HEK293 (cell line): Measurements from ENCODE around the gene NISCH.

Experiments used
- CTCF ChIA-PET: fragments of 350-600 bp; formaldehyde crosslinking; extraction: SDS; loops from one replicate; lab custom pipeline; 2021; ENCODE audit warnings: antibody characterized with exemption; lab: Yijun Ruan, JAX
- POLR2A ChIA-PET: fragments of 300-600 bp; formaldehyde crosslinking; extraction: SDS; loops from one replicate; lab custom pipeline; 2020; ENCODE audit warnings: antibody characterized with exemption, inconsistent platforms; lab: Yijun Ruan, JAX
- H3K27ac ChIP-seq: fragments of 200-500 bp; sonication (Bioruptor generic); 2 replicates; pipeline ENCODE4 v1.5.1; 2014; ENCODE audit warnings: low read depth, low read length, control low read depth, inconsistent platforms; ENCODE audit errors: extremely low read depth
- H3K36me3 ChIP-seq, 2 experiments: fragments of 200-500 bp in 1 of 2; sonication (Bioruptor generic) in 1 of 2; 1 replicate in 1 of 2; 2 replicates in 1 of 2; pipeline ENCODE4 v1.5.1; 2014 to 2017; ENCODE audit warnings: inconsistent platforms in 2 of 2, low read length in 2 of 2; ENCODE audit not compliant: control insufficient read depth in 2 of 2, insufficient read depth in 1 of 2
- H3K4me1 ChIP-seq: fragments of 200-500 bp; sonication (Bioruptor generic); 2 replicates; pipeline ENCODE4 v1.5.1; 2014; ENCODE audit warnings: mild to moderate bottlenecking, low read length, inconsistent platforms; ENCODE audit not compliant: control insufficient read depth, insufficient read depth
- H3K4me3 ChIP-seq: 2 replicates; pipeline ENCODE4 v1.5.1; 2011; ENCODE audit warnings: low read depth, mild to moderate bottlenecking, control low read depth, low read length, moderate library complexity
- H3K9me3 ChIP-seq: fragments of 200-500 bp; sonication (Bioruptor generic); 2 replicates; pipeline ENCODE4 v1.5.1; 2014; ENCODE audit warnings: low read depth, low read length, inconsistent platforms; ENCODE audit not compliant: control insufficient read depth, insufficient read depth
- EGR2 ChIP-seq: fragments of 450-650 bp; formaldehyde crosslinking; IDR thresholded peaks from 2 replicates; pipeline ENCODE4 v1.5.1; 2016; ENCODE audit warnings: low read depth, missing biosample characterization, missing genetic modification characterization
- KLF8 ChIP-seq: fragments of 450-650 bp; formaldehyde crosslinking; IDR thresholded peaks from 2 replicates; pipeline ENCODE4 v1.5.1; 2016; ENCODE audit warnings: missing biosample characterization, missing genetic modification characterization
- OSR2 ChIP-seq: fragments of 450-650 bp; formaldehyde crosslinking; IDR thresholded peaks from 2 replicates; pipeline ENCODE4 v1.5.1; 2016; ENCODE audit warnings: missing biosample characterization, missing genetic modification characterization
- OVOL3 ChIP-seq: fragments of 450-650 bp; formaldehyde crosslinking; IDR thresholded peaks from 2 replicates; pipeline ENCODE4 v1.5.1; 2016; ENCODE audit warnings: missing biosample characterization, missing genetic modification characterization
- SP7 ChIP-seq: fragments of 450-650 bp; formaldehyde crosslinking; IDR thresholded peaks from 2 replicates; pipeline ENCODE4 v1.5.1; 2016; ENCODE audit warnings: missing biosample characterization, missing genetic modification characterization
- WT1 ChIP-seq: fragments of 450-650 bp; formaldehyde crosslinking; IDR thresholded peaks from 2 replicates; pipeline ENCODE4 v1.5.1; 2016; ENCODE audit warnings: missing biosample characterization, missing genetic modification characterization
- ZBTB20 ChIP-seq: fragments of 450-650 bp; formaldehyde crosslinking; IDR thresholded peaks from 2 replicates; pipeline ENCODE4 v1.5.1; 2016; ENCODE audit warnings: missing biosample characterization, missing genetic modification characterization
- ZBTB26 ChIP-seq: fragments of 450-650 bp; formaldehyde crosslinking; optimal IDR thresholded peaks from 2 replicates; pipeline ENCODE3; 2016; ENCODE audit warnings: missing biosample characterization, mild to moderate bottlenecking, missing genetic modification characterization
- ZFP41 ChIP-seq: fragments of 450-650 bp; formaldehyde crosslinking; IDR thresholded peaks from 2 replicates; pipeline ENCODE4 v1.5.1; 2016; ENCODE audit warnings: missing biosample characterization, missing genetic modification characterization, borderline replicate concordance
- ZNF132 ChIP-seq: fragments of 450-650 bp; formaldehyde crosslinking; IDR thresholded peaks from 2 replicates; pipeline ENCODE4 v1.5.1; 2017; ENCODE audit warnings: missing biosample characterization, missing genetic modification characterization, borderline replicate concordance
- ZNF23 ChIP-seq: fragments of 450-650 bp; formaldehyde crosslinking; IDR thresholded peaks from 2 replicates; pipeline ENCODE4 v1.5.1; 2016; ENCODE audit warnings: missing biosample characterization, missing genetic modification characterization, borderline replicate concordance
- ZNF398 ChIP-seq: fragments of 450-650 bp; formaldehyde crosslinking; IDR thresholded peaks from 2 replicates; pipeline ENCODE4 v1.5.1; 2017; ENCODE audit warnings: missing biosample characterization, missing genetic modification characterization
- ZNF514 ChIP-seq: fragments of 450-650 bp; formaldehyde crosslinking; IDR thresholded peaks from 2 replicates; pipeline ENCODE4 v1.5.1; 2016; ENCODE audit warnings: missing biosample characterization, missing genetic modification characterization
- ZNF549 ChIP-seq: fragments of 450-650 bp; IDR thresholded peaks from 2 replicates; pipeline ENCODE4 v1.5.1; 2018; ENCODE audit warnings: missing biosample characterization, missing genetic modification characterization, mild to moderate bottlenecking, inconsistent platforms, moderate library complexity
- ZNF585B ChIP-seq: fragments of 450-650 bp; formaldehyde crosslinking; IDR thresholded peaks from 2 replicates; pipeline ENCODE4 v1.5.1; 2016; ENCODE audit warnings: missing biosample characterization, missing genetic modification characterization
- TF ChIP-seq, protein P1 (sequence below): fragments of 450-650 bp; formaldehyde crosslinking; IDR thresholded peaks from 2 replicates; pipeline ENCODE4 v1.5.1; 2016; ENCODE audit warnings: missing biosample characterization, missing genetic modification characterization
- TF ChIP-seq, protein P2 (sequence below): fragments of 450-650 bp; formaldehyde crosslinking; IDR thresholded peaks from 2 replicates; pipeline ENCODE4 v1.5.1; 2016; ENCODE audit warnings: missing biosample characterization, missing genetic modification characterization

Gene NISCH

GRCh38 chr3:52433328-52433995 lies 21.9 kb upstream of the NISCH start:
- Histone ChIP-seq H3K4me3 (no peak overlapping the region), H3K4me1 (no peaks in the 10 kb centered on the region), H3K9me3 (no peaks in the 10 kb centered on the region)
- POLR2A ChIA-PET: no interaction called here
- TF ChIP-seq ZNF398: 0 out of 2 replicates have a peak, but pooled peaks have one; percentile 40
- no peak for TF ChIP-seq OSR2
- TF ChIP-seq, all 188 proteins: peak for 1
- no peaks in the 10 kb centered on the region for H3K36me3 ChIP-seq
- H3K27ac ChIP-seq: no peak overlapping the region
- CTCF ChIA-PET: interaction anchor here (0.9 to 7.4 kb wide), 3 partner anchors 14 to 280 kb away, joined by 3 to 59 read pairs (median 5); partner anchors contain the start of gene SEMA3G

GRCh38 chr3:52433996-52434479 lies 21.4 kb upstream of the NISCH start:
- H3K36me3 ChIP-seq: no peaks in the 10 kb centered on the region
- peak; percentile 52; the same call in 1 of the 2 replicates for TF ChIP-seq ZNF585B (tag by site-specific recombination)
- TF ChIP-seq ZBTB26 (tag by site-specific recombination): no peak
- TF ChIP-seq ZNF514 (tag by site-specific recombination): no peak
- H3K9me3 ChIP-seq: no peaks in the 10 kb centered on the region
- no peak overlapping the region for H3K27ac ChIP-seq
- no peaks in the 10 kb centered on the region for H3K4me1 ChIP-seq
- CTCF ChIA-PET: interaction anchor here (0.6 to 7.4 kb wide), 3 partner anchors 13 to 281 kb away, joined by 3 to 59 read pairs (median 3); partner anchors contain the start of gene SEMA3G
- POLR2A ChIA-PET: no interaction called here
- no peak overlapping the region for H3K4me3 ChIP-seq

GRCh38 chr3:52434491-52435115 lies 20.8 kb upstream of the NISCH start:
- H3K9me3 ChIP-seq: no peaks in the 10 kb centered on the region
- TF ChIP-seq WT1 (tag by site-specific recombination): no peak
- TF ChIP-seq ZNF132 (tag by site-specific recombination): no peak
- TF ChIP-seq EGR2 (tag by site-specific recombination): 0 out of 2 replicates have a peak, but pooled peaks have one; percentile 15
- POLR2A ChIA-PET: no interaction called here
- H3K4me3 ChIP-seq: no peak overlapping the region
- no peaks in the 10 kb centered on the region for H3K36me3 ChIP-seq
- H3K4me1 ChIP-seq: no peaks in the 10 kb centered on the region
- CTCF ChIA-PET: interaction anchor here (0.6 to 7.4 kb wide), 3 partner anchors 13 to 282 kb away, joined by 3 to 59 read pairs (median 3); partner anchors contain the start of gene SEMA3G
- no peak overlapping the region for H3K27ac ChIP-seq

GRCh38 chr3:52435246-52436101 lies 19.9 kb upstream of the NISCH start:
- H3K4me1 ChIP-seq: no peaks in the 10 kb centered on the region
- no peaks in the 10 kb centered on the region for H3K9me3 ChIP-seq
- CTCF ChIA-PET: interaction anchor here (0.7 to 7.4 kb wide), 2 partner anchors 10 to 12 kb away, joined by 3 to 59 read pairs; partner anchors contain the start of gene SEMA3G
- POLR2A ChIA-PET: no interaction called here
- no peak overlapping the region for H3K4me3 ChIP-seq
- no peak overlapping the region for H3K27ac ChIP-seq
- no peaks in the 10 kb centered on the region for H3K36me3 ChIP-seq
- TF ChIP-seq ZFP41 (tag by site-specific recombination) (no peak), KLF8 (tag by site-specific recombination) (no peak), ZBTB20 (tag by site-specific recombination) (no peak), ZNF585B (tag by site-specific recombination) (no peak), SP7 (no peak), ZNF23 (tag by site-specific recombination) (no peak), OVOL3 (tag by site-specific recombination) (no peak), ZNF549 (tag by site-specific recombination) (no peak)
- TF ChIP-seq, protein P1, sequence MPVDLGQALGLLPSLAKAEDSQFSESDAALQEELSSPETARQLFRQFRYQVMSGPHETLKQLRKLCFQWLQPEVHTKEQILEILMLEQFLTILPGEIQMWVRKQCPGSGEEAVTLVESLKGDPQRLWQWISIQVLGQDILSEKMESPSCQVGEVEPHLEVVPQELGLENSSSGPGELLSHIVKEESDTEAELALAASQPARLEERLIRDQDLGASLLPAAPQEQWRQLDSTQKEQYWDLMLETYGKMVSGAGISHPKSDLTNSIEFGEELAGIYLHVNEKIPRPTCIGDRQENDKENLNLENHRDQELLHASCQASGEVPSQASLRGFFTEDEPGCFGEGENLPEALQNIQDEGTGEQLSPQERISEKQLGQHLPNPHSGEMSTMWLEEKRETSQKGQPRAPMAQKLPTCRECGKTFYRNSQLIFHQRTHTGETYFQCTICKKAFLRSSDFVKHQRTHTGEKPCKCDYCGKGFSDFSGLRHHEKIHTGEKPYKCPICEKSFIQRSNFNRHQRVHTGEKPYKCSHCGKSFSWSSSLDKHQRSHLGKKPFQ (tag by site-specific recombination): no peak
- TF ChIP-seq, protein P2, sequence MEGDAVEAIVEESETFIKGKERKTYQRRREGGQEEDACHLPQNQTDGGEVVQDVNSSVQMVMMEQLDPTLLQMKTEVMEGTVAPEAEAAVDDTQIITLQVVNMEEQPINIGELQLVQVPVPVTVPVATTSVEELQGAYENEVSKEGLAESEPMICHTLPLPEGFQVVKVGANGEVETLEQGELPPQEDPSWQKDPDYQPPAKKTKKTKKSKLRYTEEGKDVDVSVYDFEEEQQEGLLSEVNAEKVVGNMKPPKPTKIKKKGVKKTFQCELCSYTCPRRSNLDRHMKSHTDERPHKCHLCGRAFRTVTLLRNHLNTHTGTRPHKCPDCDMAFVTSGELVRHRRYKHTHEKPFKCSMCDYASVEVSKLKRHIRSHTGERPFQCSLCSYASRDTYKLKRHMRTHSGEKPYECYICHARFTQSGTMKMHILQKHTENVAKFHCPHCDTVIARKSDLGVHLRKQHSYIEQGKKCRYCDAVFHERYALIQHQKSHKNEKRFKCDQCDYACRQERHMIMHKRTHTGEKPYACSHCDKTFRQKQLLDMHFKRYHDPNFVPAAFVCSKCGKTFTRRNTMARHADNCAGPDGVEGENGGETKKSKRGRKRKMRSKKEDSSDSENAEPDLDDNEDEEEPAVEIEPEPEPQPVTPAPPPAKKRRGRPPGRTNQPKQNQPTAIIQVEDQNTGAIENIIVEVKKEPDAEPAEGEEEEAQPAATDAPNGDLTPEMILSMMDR (tag by site-specific recombination): no peak
- TF ChIP-seq, all 188 proteins: peak for 0
